ENCODE data around the gene KCNK6.

GRCh38 chr19:38318660-38319059 lies 985 bp upstream of the KCNK6 start:
- TF ChIP-seq, protein P1, sequence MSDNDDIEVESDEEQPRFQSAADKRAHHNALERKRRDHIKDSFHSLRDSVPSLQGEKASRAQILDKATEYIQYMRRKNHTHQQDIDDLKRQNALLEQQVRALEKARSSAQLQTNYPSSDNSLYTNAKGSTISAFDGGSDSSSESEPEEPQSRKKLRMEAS (IDR thresholded peaks at IDR 0.05; ENCODE audit: low read depth, low read length) = no peak
- TF ChIP-seq POLR2A (IDR thresholded peaks at IDR 0.05; ENCODE audit: extremely low read depth, insufficient read length) = no peak
- TF ChIP-seq, protein P2, sequence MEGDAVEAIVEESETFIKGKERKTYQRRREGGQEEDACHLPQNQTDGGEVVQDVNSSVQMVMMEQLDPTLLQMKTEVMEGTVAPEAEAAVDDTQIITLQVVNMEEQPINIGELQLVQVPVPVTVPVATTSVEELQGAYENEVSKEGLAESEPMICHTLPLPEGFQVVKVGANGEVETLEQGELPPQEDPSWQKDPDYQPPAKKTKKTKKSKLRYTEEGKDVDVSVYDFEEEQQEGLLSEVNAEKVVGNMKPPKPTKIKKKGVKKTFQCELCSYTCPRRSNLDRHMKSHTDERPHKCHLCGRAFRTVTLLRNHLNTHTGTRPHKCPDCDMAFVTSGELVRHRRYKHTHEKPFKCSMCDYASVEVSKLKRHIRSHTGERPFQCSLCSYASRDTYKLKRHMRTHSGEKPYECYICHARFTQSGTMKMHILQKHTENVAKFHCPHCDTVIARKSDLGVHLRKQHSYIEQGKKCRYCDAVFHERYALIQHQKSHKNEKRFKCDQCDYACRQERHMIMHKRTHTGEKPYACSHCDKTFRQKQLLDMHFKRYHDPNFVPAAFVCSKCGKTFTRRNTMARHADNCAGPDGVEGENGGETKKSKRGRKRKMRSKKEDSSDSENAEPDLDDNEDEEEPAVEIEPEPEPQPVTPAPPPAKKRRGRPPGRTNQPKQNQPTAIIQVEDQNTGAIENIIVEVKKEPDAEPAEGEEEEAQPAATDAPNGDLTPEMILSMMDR (IDR thresholded peaks at IDR 0.05; ENCODE audit: low read depth, low read length) = no peak
